ENCODE measurements around the gene ANKS1A. TPM values are rescaled to one million over a fixed set of nuclear protein-coding genes. Genes with fewer than 3 reads are reported as not detected.

The ANKS1A gene
- total RNA-seq, 1 experiment from 2014 or later, result 26.5 TPM

GRCh38 chr6:34929241-34929978 lies 40.4 kb downstream of the ANKS1A start:
- Histone ChIP-seq H2AFZ (ENCODE audit: low read length) (no peak overlapping the region), H2BK120ac (ENCODE audit: low read depth, low read length, poor library complexity, severe bottlenecking) (no peak overlapping the region), H3K56ac (ENCODE audit: insufficient read length, low read depth, low read length) (no peak overlapping the region), H2BK15ac (ENCODE audit: low read depth, low read length) (no peak overlapping the region), H3K4me1 (ENCODE audit: insufficient read depth, low read length) (peaks cover 5% of the 10 kb centered on the region; the same call in 1 of the 2 replicates), H3K4ac (ENCODE audit: low read depth, low read length) (no peak overlapping the region), H3K27ac (ENCODE audit: insufficient read length, low read depth, low read length) (no peak overlapping the region), H3K9ac (ENCODE audit: extremely low read depth, insufficient read length, low read length) (no peak overlapping the region), H4K5ac (ENCODE audit: insufficient read length, low read depth, low read length) (no peak overlapping the region), H2BK20ac (ENCODE audit: low read depth, low read length, poor library complexity, severe bottlenecking) (no peak overlapping the region), H3K14ac (ENCODE audit: insufficient read depth, low read length) (no peak overlapping the region), H2BK5ac (ENCODE audit: insufficient read length, low read length) (no peak overlapping the region), H4K8ac (replicated peaks; ENCODE audit: insufficient read length, low read depth, low read length) (no peak overlapping the region), H3K79me1 (ENCODE audit: insufficient read depth, low read depth, low read length, poor library complexity, severe bottlenecking) (peaks cover 2% of the 10 kb centered on the region), H3K18ac (ENCODE audit: insufficient read length, low read depth, low read length) (no peak overlapping the region), H4K91ac (ENCODE audit: insufficient read length, low read depth, low read length) (no peak overlapping the region), H3K4me2 (ENCODE audit: insufficient read depth, insufficient read length, low read length) (no peak overlapping the region), H3K23ac (ENCODE audit: insufficient read length, low read depth, low read length) (no peak overlapping the region), H3K27me3 (ENCODE audit: insufficient read depth, low read length) (no peaks in the 10 kb centered on the region), H3K79me2 (ENCODE audit: insufficient read depth, low read length) (no peaks in the 10 kb centered on the region), H2BK12ac (ENCODE audit: insufficient read length, low read depth, low read length) (no peak overlapping the region), H3K23me2 (ENCODE audit: insufficient read length, low read depth, low read length, poor library complexity, severe bottlenecking) (no peaks in the 10 kb centered on the region), H3T11ph (ENCODE audit: low read length) (no peak overlapping the region), H2AK5ac (ENCODE audit: insufficient read length, low read length) (no peak overlapping the region), H4K20me1 (ENCODE audit: control insufficient read depth, insufficient read depth, insufficient read length) (no peaks in the 10 kb centered on the region), H3K9me3 (ENCODE audit: control insufficient read depth, low read depth, low read length) (no peaks in the 10 kb centered on the region)
- no peak for DNase-seq
- Mint-ChIP-seq H3K9me3 (no peaks in the 10 kb centered on the region), H3K27ac (no peak overlapping the region), H3K4me1 (peaks cover 33 to 43% of the 10 kb centered on the region in 2 experiments), H3K36me3 (ENCODE audit: insufficient read depth in 1 of 3, low read depth in 3 of 3) (no peaks in the 10 kb centered on the region), H3K4me3 (no peak overlapping the region), H3K27me3 (ENCODE audit: low read depth) (peaks cover 11% of the 10 kb centered on the region)
- no CpG with 5 or more reads among the region's 4 CpGs for WGBS (ENCODE audit: extremely low coverage, insufficient read length, low lambda C conversion rate)
- TF ChIP-seq, protein P1, sequence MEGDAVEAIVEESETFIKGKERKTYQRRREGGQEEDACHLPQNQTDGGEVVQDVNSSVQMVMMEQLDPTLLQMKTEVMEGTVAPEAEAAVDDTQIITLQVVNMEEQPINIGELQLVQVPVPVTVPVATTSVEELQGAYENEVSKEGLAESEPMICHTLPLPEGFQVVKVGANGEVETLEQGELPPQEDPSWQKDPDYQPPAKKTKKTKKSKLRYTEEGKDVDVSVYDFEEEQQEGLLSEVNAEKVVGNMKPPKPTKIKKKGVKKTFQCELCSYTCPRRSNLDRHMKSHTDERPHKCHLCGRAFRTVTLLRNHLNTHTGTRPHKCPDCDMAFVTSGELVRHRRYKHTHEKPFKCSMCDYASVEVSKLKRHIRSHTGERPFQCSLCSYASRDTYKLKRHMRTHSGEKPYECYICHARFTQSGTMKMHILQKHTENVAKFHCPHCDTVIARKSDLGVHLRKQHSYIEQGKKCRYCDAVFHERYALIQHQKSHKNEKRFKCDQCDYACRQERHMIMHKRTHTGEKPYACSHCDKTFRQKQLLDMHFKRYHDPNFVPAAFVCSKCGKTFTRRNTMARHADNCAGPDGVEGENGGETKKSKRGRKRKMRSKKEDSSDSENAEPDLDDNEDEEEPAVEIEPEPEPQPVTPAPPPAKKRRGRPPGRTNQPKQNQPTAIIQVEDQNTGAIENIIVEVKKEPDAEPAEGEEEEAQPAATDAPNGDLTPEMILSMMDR (conservative IDR thresholded peaks at IDR 0.05), result no peak

Measured in H9 (cell line).